Neutrophil (primary cell): ENCODE data around the gene LRFN5.

Experiments
- H3K27ac ChIP-seq: fragments of 200-600 bp; sonication (generic); 2 replicates; pipeline ENCODE4 v1.5.1; 2016; ENCODE audit warnings: mild to moderate bottlenecking, moderate library complexity
- H3K27me3 ChIP-seq: fragments of 200-600 bp; sonication (generic); 2 replicates; pipeline ENCODE4 v1.6.0; 2016; ENCODE audit warnings: mild to moderate bottlenecking
- H3K36me3 ChIP-seq: fragments of 200-600 bp; sonication (generic); 2 replicates; pipeline ENCODE4 v1.5.1; 2017
- H3K4me1 ChIP-seq, 2 experiments: fragments of 200-600 bp in 1 of 2; sonication (generic) in 1 of 2; 1 replicate in 1 of 2; 2 replicates in 1 of 2; pipeline versions ENCODE4 v1.5.1 to v1.6.1; 2013 to 2016; ENCODE audit warnings: low read depth in 1 of 2, low read length in 1 of 2, mild to moderate bottlenecking in 1 of 2, moderate library complexity in 1 of 2; ENCODE audit not compliant: control insufficient read depth in 1 of 2, insufficient read depth in 1 of 2
- H3K4me3 ChIP-seq, 2 experiments: fragments of 200-600 bp in 1 of 2; sonication (generic) in 1 of 2; 1 replicate in 1 of 2; 2 replicates in 1 of 2; pipeline ENCODE4 v1.5.1; 2013 to 2016; ENCODE audit warnings: low read depth in 1 of 2, low read length in 1 of 2, mild to moderate bottlenecking in 1 of 2, moderate library complexity in 1 of 2
- H3K9me3 ChIP-seq: fragments of 200-600 bp; sonication (generic); 2 replicates; pipeline ENCODE4 v1.5.1; 2016
- CTCF ChIP-seq: fragments of 200-600 bp; sonication (generic); IDR thresholded peaks from 2 replicates; pipeline ENCODE4 v1.5.1; 2016; ENCODE audit warnings: antibody characterized with exemption

The LRFN5 gene

GRCh38 chr14:41783403-41783802 lies 176.7 kb downstream of the LRFN5 start:
- no peak for TF ChIP-seq CTCF
- no peaks in the 10 kb centered on the region for H3K36me3 ChIP-seq
- H3K4me3 ChIP-seq = no peak overlapping the region
- no peak overlapping the region for H3K27ac ChIP-seq
- no peaks in the 10 kb centered on the region for H3K9me3 ChIP-seq
- H3K4me1 ChIP-seq = no peaks in the 10 kb centered on the region
- H3K27me3 ChIP-seq = no peaks in the 10 kb centered on the region

GRCh38 chr14:41785696-41786095 lies 179.0 kb downstream of the LRFN5 start:
- Histone ChIP-seq H3K36me3 (no peaks in the 10 kb centered on the region), H3K4me1 (no peaks in the 10 kb centered on the region), H3K27ac (no peak overlapping the region), H3K9me3 (no peaks in the 10 kb centered on the region), H3K4me3 (no peak overlapping the region), H3K27me3 (no peaks in the 10 kb centered on the region)
- no peak for TF ChIP-seq CTCF

- no peaks in the 10 kb centered on the region for H3K36me3 ChIP-seq
- H3K27me3 ChIP-seq = no peaks in the 10 kb centered on the region
- H3K9me3 ChIP-seq = no peaks in the 10 kb centered on the region
- TF ChIP-seq CTCF = no peak
- no peak overlapping the region for H3K27ac ChIP-seq
- no peak overlapping the region for H3K4me3 ChIP-seq
- H3K4me1 ChIP-seq = no peaks in the 10 kb centered on the region
Measured at GRCh38 chr14:41799817-41800216, 193.1 kb downstream of the LRFN5 start.

- H3K36me3 ChIP-seq = no peaks in the 10 kb centered on the region
- H3K27ac ChIP-seq = no peak overlapping the region
- no peak for TF ChIP-seq CTCF
- no peaks in the 10 kb centered on the region for H3K9me3 ChIP-seq
- no peaks in the 10 kb centered on the region for H3K27me3 ChIP-seq
- no peaks in the 10 kb centered on the region for H3K4me1 ChIP-seq
- H3K4me3 ChIP-seq = no peak overlapping the region
Measured at GRCh38 chr14:41805633-41806032, 199.0 kb downstream of the LRFN5 start.

GRCh38 chr14:41806366-41806975 lies 199.8 kb downstream of the LRFN5 start:
- Histone ChIP-seq H3K36me3 (no peaks in the 10 kb centered on the region), H3K27me3 (no peaks in the 10 kb centered on the region), H3K4me3 (no peak overlapping the region), H3K9me3 (no peaks in the 10 kb centered on the region), H3K27ac (no peak overlapping the region), H3K4me1 (no peaks in the 10 kb centered on the region)
- no peak for TF ChIP-seq CTCF

GRCh38 chr14:41810362-41810761 lies 203.7 kb downstream of the LRFN5 start:
- H3K27me3 ChIP-seq = no peaks in the 10 kb centered on the region
- H3K4me3 ChIP-seq = no peak overlapping the region
- H3K27ac ChIP-seq = no peak overlapping the region
- H3K36me3 ChIP-seq = no peaks in the 10 kb centered on the region
- no peaks in the 10 kb centered on the region for H3K9me3 ChIP-seq
- TF ChIP-seq CTCF = no peak
- H3K4me1 ChIP-seq = no peaks in the 10 kb centered on the region
